MM.1S (cell line): ENCODE measurements around the gene LEF1.

Experiments used
- DNase-seq: peaks from one replicate; pipeline ENCODE4 v3.0.0-alpha.2; 2015
- H2AFZ ChIP-seq: fragments of 300-600 bp; sonication (generic); 2 replicates; pipeline ENCODE4 v1.6.0; 2016; ENCODE audit warnings: antibody characterized with exemption, low read length
- H3F3A ChIP-seq: fragments of 300-600 bp; sonication (generic); 2 replicates; pipeline ENCODE4 v1.6.1; 2016; ENCODE audit warnings: mild to moderate bottlenecking, antibody characterized with exemption, low read length, moderate library complexity, mixed read lengths; ENCODE audit not compliant: insufficient read depth
- H3K27ac ChIP-seq: fragments of 300-600 bp; sonication (generic); 2 replicates; pipeline ENCODE4 v1.5.1; 2016; ENCODE audit warnings: mild to moderate bottlenecking, low read length
- H3K27me3 ChIP-seq: fragments of 300-600 bp; sonication (generic); replicated peaks from 2 replicates; pipeline ENCODE4 v1.6.0; 2016; ENCODE audit warnings: low read length; ENCODE audit not compliant: insufficient read depth
- H3K36me3 ChIP-seq: fragments of 300-600 bp; sonication (generic); replicated peaks from 2 replicates; pipeline ENCODE4 v1.6.1; 2016; ENCODE audit warnings: mild to moderate bottlenecking, low read length, mixed read lengths; ENCODE audit not compliant: insufficient read depth
- H3K4me1 ChIP-seq: fragments of 300-600 bp; sonication (generic); 2 replicates; pipeline ENCODE4 v1.6.1; 2016; ENCODE audit warnings: low read length, mixed read lengths
- H3K4me2 ChIP-seq: fragments of 300-600 bp; sonication (generic); 2 replicates; pipeline ENCODE4 v1.6.0; 2016; ENCODE audit warnings: low read depth, low read length
- H3K4me3 ChIP-seq: fragments of 300-600 bp; sonication (generic); 2 replicates; pipeline ENCODE4 v1.5.1; 2016; ENCODE audit warnings: low read length, mixed read lengths
- H3K79me2 ChIP-seq: fragments of 300-600 bp; sonication (generic); 2 replicates; pipeline ENCODE4 v1.6.1; 2016; ENCODE audit warnings: mixed run types, low read length, mixed read lengths
- H3K9ac ChIP-seq: fragments of 300-600 bp; sonication (generic); 2 replicates; pipeline ENCODE4 v1.6.1; 2016; ENCODE audit warnings: low read length, mixed read lengths
- H3K9me2 ChIP-seq: fragments of 300-600 bp; sonication (generic); replicated peaks from 2 replicates; pipeline ENCODE4 v1.6.1; 2016; ENCODE audit warnings: mild to moderate bottlenecking, low read length, mixed read lengths; ENCODE audit not compliant: insufficient read depth
- H3K9me3 ChIP-seq: fragments of 300-600 bp; sonication (generic); replicated peaks from 2 replicates; pipeline ENCODE4 v1.6.1; 2016; ENCODE audit warnings: mild to moderate bottlenecking, low read length, mixed read lengths; ENCODE audit not compliant: insufficient read depth
- H4K20me1 ChIP-seq: fragments of 300-600 bp; sonication (generic); 2 replicates; pipeline ENCODE4 v1.6.1; 2016; ENCODE audit warnings: mild to moderate bottlenecking, low read length, moderate library complexity, mixed read lengths; ENCODE audit not compliant: insufficient read depth
- EZH2 ChIP-seq: fragments of 300-600 bp; sonication (generic); optimal IDR thresholded peaks from 2 replicates; pipeline ENCODE3; 2017; ENCODE audit warnings: low read depth, mild to moderate bottlenecking, antibody characterized with exemption, low read length, mixed read lengths
- EZH2phosphoT487 ChIP-seq: fragments of 300-600 bp; sonication (generic); IDR thresholded peaks from 2 replicates; pipeline ENCODE4 v1.6.1; 2018; ENCODE audit warnings: antibody characterized with exemption, low read length
- TF ChIP-seq, protein P1 (sequence below): fragments of 300-600 bp; sonication (generic); IDR thresholded peaks from 2 replicates; pipeline ENCODE4 v1.5.1; 2016; ENCODE audit warnings: antibody characterized with exemption, low read length, mixed read lengths

LEF1 gene

DNA sequence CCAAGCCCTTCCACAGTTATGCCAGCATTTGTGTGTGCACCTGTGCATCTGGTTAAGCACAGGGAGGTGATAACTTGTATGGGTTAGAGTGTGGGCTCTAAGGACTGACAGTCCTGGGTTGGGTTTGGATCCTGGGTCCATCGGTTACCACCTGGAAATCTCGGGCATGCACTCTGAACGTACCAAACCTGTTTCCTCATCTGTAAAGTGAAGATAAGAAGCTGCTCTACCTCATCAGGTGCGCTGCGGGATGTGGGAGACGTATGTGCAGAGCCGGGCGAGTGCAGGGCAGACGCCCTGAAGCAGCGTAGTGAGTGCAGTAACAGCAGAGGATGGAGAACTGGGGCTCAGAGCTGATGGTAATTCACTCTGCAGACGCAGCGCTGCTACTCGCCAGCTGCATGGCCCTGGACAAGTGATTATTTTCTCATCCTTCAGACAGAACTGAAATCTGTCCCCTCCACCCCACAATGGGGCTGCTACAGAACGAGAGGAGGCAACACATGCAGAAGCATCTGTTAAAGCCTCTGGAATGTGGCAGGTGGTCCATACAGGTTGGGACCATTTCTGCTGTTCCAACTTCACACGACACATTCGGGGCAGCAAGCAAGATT is 114.6 kb downstream of the LEF1 start:
- Histone ChIP-seq H3K9me2 (no peaks in the 10 kb centered on the region), H3K27ac (no peak overlapping the region), H3K9me3 (no peaks in the 10 kb centered on the region), H3K4me3 (no peak overlapping the region), H4K20me1 (no peaks in the 10 kb centered on the region), H3K27me3 (no peaks in the 10 kb centered on the region), H3K4me2 (no peak overlapping the region), H3K4me1 (peaks cover 38% of the 10 kb centered on the region), H2AFZ (no peak overlapping the region), H3F3A (no peaks in the 10 kb centered on the region), H3K9ac (no peak overlapping the region), H3K79me2 (no peaks in the 10 kb centered on the region), H3K36me3 (0 out of 2 replicates have a peak, but pooled peaks cover 4% of the 10 kb centered on the region)
- TF ChIP-seq EZH2, result no peak
- no peak for TF ChIP-seq EZH2phosphoT487
- TF ChIP-seq, protein P1, sequence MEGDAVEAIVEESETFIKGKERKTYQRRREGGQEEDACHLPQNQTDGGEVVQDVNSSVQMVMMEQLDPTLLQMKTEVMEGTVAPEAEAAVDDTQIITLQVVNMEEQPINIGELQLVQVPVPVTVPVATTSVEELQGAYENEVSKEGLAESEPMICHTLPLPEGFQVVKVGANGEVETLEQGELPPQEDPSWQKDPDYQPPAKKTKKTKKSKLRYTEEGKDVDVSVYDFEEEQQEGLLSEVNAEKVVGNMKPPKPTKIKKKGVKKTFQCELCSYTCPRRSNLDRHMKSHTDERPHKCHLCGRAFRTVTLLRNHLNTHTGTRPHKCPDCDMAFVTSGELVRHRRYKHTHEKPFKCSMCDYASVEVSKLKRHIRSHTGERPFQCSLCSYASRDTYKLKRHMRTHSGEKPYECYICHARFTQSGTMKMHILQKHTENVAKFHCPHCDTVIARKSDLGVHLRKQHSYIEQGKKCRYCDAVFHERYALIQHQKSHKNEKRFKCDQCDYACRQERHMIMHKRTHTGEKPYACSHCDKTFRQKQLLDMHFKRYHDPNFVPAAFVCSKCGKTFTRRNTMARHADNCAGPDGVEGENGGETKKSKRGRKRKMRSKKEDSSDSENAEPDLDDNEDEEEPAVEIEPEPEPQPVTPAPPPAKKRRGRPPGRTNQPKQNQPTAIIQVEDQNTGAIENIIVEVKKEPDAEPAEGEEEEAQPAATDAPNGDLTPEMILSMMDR, result no peak
- no peak for DNase-seq

DNA sequence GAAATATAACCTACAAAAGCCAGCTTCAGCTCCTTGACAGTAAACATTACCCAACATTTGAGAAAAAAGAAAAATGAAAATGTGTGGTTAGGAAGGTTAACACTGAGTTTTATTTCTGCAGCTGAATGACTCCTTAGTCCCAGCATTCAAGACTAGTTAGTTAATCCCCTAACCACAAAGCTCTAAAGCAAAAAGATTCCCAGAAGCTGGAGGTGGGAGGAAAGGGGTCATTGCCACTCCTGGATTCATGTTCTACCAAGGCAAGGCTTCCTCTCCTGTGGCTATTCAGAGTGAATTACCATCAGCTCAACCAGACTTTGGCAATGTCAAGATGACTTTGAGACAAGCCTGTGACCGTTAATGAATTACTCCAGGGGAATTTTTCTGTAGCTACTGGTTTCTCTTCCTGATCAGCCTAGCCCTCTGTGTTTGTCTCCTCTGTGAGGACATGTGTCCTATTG is 115.5 kb downstream of the LEF1 start:
- TF ChIP-seq EZH2phosphoT487 (no peak), EZH2 (no peak)
- TF ChIP-seq, protein P1, result no peak
- Histone ChIP-seq H2AFZ (no peak overlapping the region), H3K4me3 (no peak overlapping the region), H3K27me3 (no peaks in the 10 kb centered on the region), H3K27ac (peak overlapping the region; percentile 16; the same call in 1 of the 2 replicates), H3K9ac (no peak overlapping the region), H3F3A (no peaks in the 10 kb centered on the region), H4K20me1 (no peaks in the 10 kb centered on the region), H3K36me3 (0 out of 2 replicates have a peak, but pooled peaks cover 4% of the 10 kb centered on the region), H3K79me2 (no peaks in the 10 kb centered on the region), H3K9me3 (no peaks in the 10 kb centered on the region), H3K4me1 (peaks cover 38% of the 10 kb centered on the region), H3K9me2 (no peaks in the 10 kb centered on the region), H3K4me2 (0 out of 2 replicates have a peak overlapping the region, but pooled peaks have one; percentile 1)
- no peak for DNase-seq

DNA sequence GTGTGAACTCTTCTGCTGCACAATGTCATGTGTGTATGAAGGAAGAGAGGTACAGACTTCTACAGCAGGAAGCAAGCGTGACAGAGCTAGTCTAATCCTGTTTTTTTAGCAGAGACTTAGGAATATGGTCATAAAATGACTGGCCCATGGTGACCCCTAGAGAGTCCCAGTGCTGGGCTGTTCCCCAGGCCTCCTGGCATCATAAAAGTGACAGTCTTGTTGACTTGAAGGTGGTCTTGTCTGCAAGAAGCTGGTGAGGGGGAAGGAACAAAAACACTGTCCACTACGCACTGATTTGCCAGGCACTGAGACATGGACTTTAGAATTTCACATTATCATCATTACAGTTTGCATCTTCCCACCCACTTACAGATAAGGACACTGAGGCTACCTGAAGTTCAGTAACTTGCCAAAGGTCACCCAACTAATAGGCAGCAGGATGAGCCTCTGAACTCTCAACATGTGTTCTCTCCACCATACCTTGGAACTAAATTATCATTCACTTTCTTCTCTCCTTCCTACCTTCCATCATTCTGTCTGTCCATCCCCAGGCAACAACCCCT is 116.1 kb downstream of the LEF1 start:
- no peaks in the 10 kb centered on the region for H4K20me1 ChIP-seq
- no peaks in the 10 kb centered on the region for H3F3A ChIP-seq
- no peaks in the 10 kb centered on the region for H3K79me2 ChIP-seq
- H3K27me3 ChIP-seq, result no peaks in the 10 kb centered on the region
- no peak overlapping the region for H3K9ac ChIP-seq
- H3K4me3 ChIP-seq, result no peak overlapping the region
- no peak for DNase-seq
- 0 out of 2 replicates have a peak overlapping the region, but pooled peaks have one; percentile 1 for H3K4me2 ChIP-seq
- TF ChIP-seq EZH2, result no peak
- TF ChIP-seq, protein P1, result no peak
- TF ChIP-seq EZH2phosphoT487, result no peak
- H3K9me2 ChIP-seq, result no peaks in the 10 kb centered on the region
- H3K4me1 ChIP-seq, result peaks cover 38% of the 10 kb centered on the region
- no peaks in the 10 kb centered on the region for H3K9me3 ChIP-seq
- 0 out of 2 replicates have a peak, but pooled peaks cover 5% of the 10 kb centered on the region for H3K36me3 ChIP-seq
- no peak overlapping the region for H2AFZ ChIP-seq
- peak overlapping the region; percentile 16; the same call in 1 of the 2 replicates for H3K27ac ChIP-seq
